Neural crest cell (in vitro differentiated cells): Measurements from ENCODE around the gene DNAH17. TPM values are rescaled to one million over a fixed set of nuclear protein-coding genes. Genes with fewer than 3 reads are reported as not detected.

Experiments used
- DNase-seq: peaks from one replicate; pipeline ENCODE4 v3.0.0; 2021; ENCODE audit warnings: low read depth, mixed read lengths, low spot score
- H3K27ac Mint-ChIP-seq: one replicate; pipeline ENCODE4 v1.8.0; 2021; ENCODE audit warnings: mild to moderate bottlenecking, mixed read lengths; ENCODE audit not compliant: unreplicated experiment
- H3K27me3 Mint-ChIP-seq: 2 replicates; pipeline ENCODE4 v1.8.0; 2021; ENCODE audit warnings: low read depth, mild to moderate bottlenecking, mixed read lengths
- H3K36me3 Mint-ChIP-seq: 2 replicates; pipeline ENCODE4 v1.8.0; 2021; ENCODE audit warnings: low read depth, mild to moderate bottlenecking, mixed read lengths
- H3K4me1 Mint-ChIP-seq: 2 replicates; pipeline ENCODE4 v1.8.0; 2021; ENCODE audit warnings: mixed read lengths
- H3K4me3 Mint-ChIP-seq: one replicate; pipeline ENCODE4 v1.8.0; 2021; ENCODE audit warnings: mild to moderate bottlenecking, mixed read lengths
- H3K9me3 Mint-ChIP-seq: 2 replicates; pipeline ENCODE4 v1.8.0; 2021; ENCODE audit warnings: mixed read lengths
- CTCF ChIP-seq: fragments of 200-600 bp; sonication (generic); conservative IDR thresholded peaks from 2 replicates; pipeline ENCODE4 v1.5.0; 2021; ENCODE audit warnings: antibody characterized with exemption, mild to moderate bottlenecking
- total RNA-seq: library from RNA; stranded (reverse); gene quantifications from 2 replicates; pipeline ENCODE4 v1.2.1, GENCODE V29; 2021

Gene DNAH17
- total RNA-seq, 1 donor from 2014 or later, result 0.09 TPM

GRCh38 chr17:78393575-78393974 is 183.6 kb downstream of the DNAH17 start:
- TF ChIP-seq CTCF, result no peak
- Mint-ChIP-seq H3K27ac (peak overlapping the region; percentile 45), H3K4me3 (no peak overlapping the region), H3K36me3 (no peaks in the 10 kb centered on the region), H3K4me1 (peaks cover 10% of the 10 kb centered on the region), H3K9me3 (no peaks in the 10 kb centered on the region), H3K27me3 (no peaks in the 10 kb centered on the region)
- no peak for DNase-seq

GRCh38 chr17:78392295-78392694 is 184.9 kb downstream of the DNAH17 start:
- no peaks in the 10 kb centered on the region for H3K9me3 Mint-ChIP-seq
- no peaks in the 10 kb centered on the region for H3K27me3 Mint-ChIP-seq
- H3K27ac Mint-ChIP-seq, result no peak overlapping the region
- H3K4me1 Mint-ChIP-seq, result peaks cover 12% of the 10 kb centered on the region
- no peaks in the 10 kb centered on the region for H3K36me3 Mint-ChIP-seq
- no peak for DNase-seq
- TF ChIP-seq CTCF, result no peak
- no peak overlapping the region for H3K4me3 Mint-ChIP-seq

GRCh38 chr17:78391843-78392242 is 185.4 kb downstream of the DNAH17 start:
- H3K4me3 Mint-ChIP-seq, result no peak overlapping the region
- H3K27ac Mint-ChIP-seq, result no peak overlapping the region
- no peaks in the 10 kb centered on the region for H3K9me3 Mint-ChIP-seq
- no peak for TF ChIP-seq CTCF
- H3K36me3 Mint-ChIP-seq, result no peaks in the 10 kb centered on the region
- H3K27me3 Mint-ChIP-seq, result no peaks in the 10 kb centered on the region
- DNase-seq, result no peak
- H3K4me1 Mint-ChIP-seq, result peaks cover 12% of the 10 kb centered on the region

- H3K4me1 Mint-ChIP-seq, result peaks cover 15% of the 10 kb centered on the region
- peak overlapping the region; percentile 86 for H3K27ac Mint-ChIP-seq
- DNase-seq, result no peak
- no peak overlapping the region for H3K4me3 Mint-ChIP-seq
- TF ChIP-seq CTCF, result no peak
- no peaks in the 10 kb centered on the region for H3K27me3 Mint-ChIP-seq
- H3K9me3 Mint-ChIP-seq, result no peaks in the 10 kb centered on the region
- no peaks in the 10 kb centered on the region for H3K36me3 Mint-ChIP-seq
Measured at GRCh38 chr17:78391051-78391431, 186.2 kb downstream of the DNAH17 start.

- no peak overlapping the region for H3K4me3 Mint-ChIP-seq
- DNase-seq, result no peak
- TF ChIP-seq CTCF, result no peak
- peak overlapping the region; percentile 62 for H3K27ac Mint-ChIP-seq
- H3K9me3 Mint-ChIP-seq, result no peaks in the 10 kb centered on the region
- H3K36me3 Mint-ChIP-seq, result no peaks in the 10 kb centered on the region
- peaks cover 18% of the 10 kb centered on the region for H3K4me1 Mint-ChIP-seq
- no peaks in the 10 kb centered on the region for H3K27me3 Mint-ChIP-seq
Measured at GRCh38 chr17:78390241-78391050, 186.8 kb downstream of the DNAH17 start.
